ENCODE data around the gene DDX46.

DNA sequence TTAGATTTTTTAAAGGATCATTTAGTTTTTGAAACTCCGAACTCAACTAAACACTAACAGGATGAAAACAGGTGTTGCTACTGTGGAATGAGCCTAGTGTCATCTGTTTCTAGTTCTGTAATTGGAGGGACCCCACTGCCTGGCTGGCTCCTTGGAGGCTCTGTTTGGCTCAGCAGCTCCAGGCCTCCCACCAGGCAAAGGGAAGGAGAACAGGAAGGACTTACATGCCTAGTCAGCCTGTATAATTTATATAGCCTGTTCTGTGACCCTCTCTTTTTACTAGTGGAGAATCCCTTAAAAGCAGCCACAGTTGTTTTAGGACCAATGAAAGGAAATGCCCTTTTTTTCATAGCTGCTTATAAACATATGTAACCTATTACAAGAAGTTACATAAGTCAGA is 66.1 kb downstream of the DDX46 start:
- TF ChIP-seq, protein P1, sequence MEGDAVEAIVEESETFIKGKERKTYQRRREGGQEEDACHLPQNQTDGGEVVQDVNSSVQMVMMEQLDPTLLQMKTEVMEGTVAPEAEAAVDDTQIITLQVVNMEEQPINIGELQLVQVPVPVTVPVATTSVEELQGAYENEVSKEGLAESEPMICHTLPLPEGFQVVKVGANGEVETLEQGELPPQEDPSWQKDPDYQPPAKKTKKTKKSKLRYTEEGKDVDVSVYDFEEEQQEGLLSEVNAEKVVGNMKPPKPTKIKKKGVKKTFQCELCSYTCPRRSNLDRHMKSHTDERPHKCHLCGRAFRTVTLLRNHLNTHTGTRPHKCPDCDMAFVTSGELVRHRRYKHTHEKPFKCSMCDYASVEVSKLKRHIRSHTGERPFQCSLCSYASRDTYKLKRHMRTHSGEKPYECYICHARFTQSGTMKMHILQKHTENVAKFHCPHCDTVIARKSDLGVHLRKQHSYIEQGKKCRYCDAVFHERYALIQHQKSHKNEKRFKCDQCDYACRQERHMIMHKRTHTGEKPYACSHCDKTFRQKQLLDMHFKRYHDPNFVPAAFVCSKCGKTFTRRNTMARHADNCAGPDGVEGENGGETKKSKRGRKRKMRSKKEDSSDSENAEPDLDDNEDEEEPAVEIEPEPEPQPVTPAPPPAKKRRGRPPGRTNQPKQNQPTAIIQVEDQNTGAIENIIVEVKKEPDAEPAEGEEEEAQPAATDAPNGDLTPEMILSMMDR (IDR thresholded peaks at IDR 0.05) = no peak
- no peak for TF ChIP-seq EZH2 (IDR thresholded peaks at IDR 0.05)
